Neutrophil (primary cell): Measurements from ENCODE around the gene GPC2.

Experiments used
- H3K27ac ChIP-seq: fragments of 200-600 bp; sonication (generic); 2 replicates; pipeline ENCODE4 v1.5.1; 2016; ENCODE audit warnings: mild to moderate bottlenecking, moderate library complexity
- H3K27me3 ChIP-seq: fragments of 200-600 bp; sonication (generic); 2 replicates; pipeline ENCODE4 v1.6.0; 2016; ENCODE audit warnings: mild to moderate bottlenecking
- H3K36me3 ChIP-seq: fragments of 200-600 bp; sonication (generic); 2 replicates; pipeline ENCODE4 v1.5.1; 2017
- H3K4me1 ChIP-seq, 2 experiments: fragments of 200-600 bp in 1 of 2; sonication (generic) in 1 of 2; 1 replicate in 1 of 2; 2 replicates in 1 of 2; pipeline versions ENCODE4 v1.5.1 to v1.6.1; 2013 to 2016; ENCODE audit warnings: low read depth in 1 of 2, low read length in 1 of 2, mild to moderate bottlenecking in 1 of 2, moderate library complexity in 1 of 2; ENCODE audit not compliant: control insufficient read depth in 1 of 2, insufficient read depth in 1 of 2
- H3K4me3 ChIP-seq, 2 experiments: fragments of 200-600 bp in 1 of 2; sonication (generic) in 1 of 2; 1 replicate in 1 of 2; 2 replicates in 1 of 2; pipeline ENCODE4 v1.5.1; 2013 to 2016; ENCODE audit warnings: low read depth in 1 of 2, low read length in 1 of 2, mild to moderate bottlenecking in 1 of 2, moderate library complexity in 1 of 2
- H3K9me3 ChIP-seq: fragments of 200-600 bp; sonication (generic); 2 replicates; pipeline ENCODE4 v1.5.1; 2016
- CTCF ChIP-seq: fragments of 200-600 bp; sonication (generic); IDR thresholded peaks from 2 replicates; pipeline ENCODE4 v1.5.1; 2016; ENCODE audit warnings: antibody characterized with exemption

GPC2 gene

GRCh38 chr7:100158229-100159098, 18.7 kb downstream of the GPC2 start, which contains the start of gene TRAPPC14:
TRAPPC14 (minus strand) TSS chr7:100158723; CDS start chr7:100158499, 224 bp downstream.
- TF ChIP-seq CTCF: no peak
- peaks cover 10% of the 10 kb centered on the region for H3K27me3 ChIP-seq
- no peaks in the 10 kb centered on the region for H3K9me3 ChIP-seq
- H3K27ac ChIP-seq: peak within 1 kb of the TSS; percentile 86
- H3K4me1 ChIP-seq: peaks cover 52 to 56% of the 10 kb centered on the region in 2 experiments
- H3K36me3 ChIP-seq: peaks cover 44% of the 10 kb centered on the region
- H3K4me3 ChIP-seq: peak within 1 kb of the TSS; percentile 91 to 99

GRCh38 chr7:100157334-100158228, 19.6 kb downstream of the GPC2 start:
- peaks cover 1% of the 10 kb centered on the region for H3K27me3 ChIP-seq
- no peak for TF ChIP-seq CTCF
- peak overlapping the region; percentile 86 for H3K27ac ChIP-seq
- H3K36me3 ChIP-seq: peaks cover 53% of the 10 kb centered on the region
- H3K9me3 ChIP-seq: no peaks in the 10 kb centered on the region
- H3K4me1 ChIP-seq: peaks cover 61 to 65% of the 10 kb centered on the region in 2 experiments
- peak overlapping the region; percentile 91 to 99 for H3K4me3 ChIP-seq

GRCh38 chr7:100157069-100157333, 20.2 kb downstream of the GPC2 start:
- Histone ChIP-seq H3K27ac (peak overlapping the region; percentile 86), H3K36me3 (peaks cover 54% of the 10 kb centered on the region), H3K4me3 (peak overlapping the region; percentile 91 to 99), H3K9me3 (no peaks in the 10 kb centered on the region), H3K4me1 (peaks cover 67 to 71% of the 10 kb centered on the region in 2 experiments), H3K27me3 (no peaks in the 10 kb centered on the region)
- TF ChIP-seq CTCF: no peak

- TF ChIP-seq CTCF: no peak
- Histone ChIP-seq H3K4me1 (peaks cover 72 to 76% of the 10 kb centered on the region in 2 experiments), H3K27ac (peak overlapping the region; percentile 86)
Measured at GRCh38 chr7:100156331-100157068, 20.7 kb downstream of the GPC2 start.

More at GRCh38 chr7:100156331-100157068, 20.7 kb downstream of the GPC2 start:
- Histone ChIP-seq H3K4me3 (peak overlapping the region; percentile 91 to 99), H3K36me3 (peaks cover 59% of the 10 kb centered on the region), H3K27me3 (no peaks in the 10 kb centered on the region), H3K9me3 (no peaks in the 10 kb centered on the region)
